Measurements from ENCODE around the gene ATP6V0B. TPM values are rescaled to one million over a fixed set of nuclear protein-coding genes. Genes with fewer than 3 reads are reported as not detected.

ATP6V0B gene
- total RNA-seq, 2 donors from 2014 or later = 183 to 270 TPM

- peak overlapping the region; percentile 34 for H3K4me3 ChIP-seq
- H3K36me3 ChIP-seq = no peaks in the 10 kb centered on the region
- no peak for TF ChIP-seq CTCF (IDR thresholded peaks at IDR 0.05)
- peaks cover 18% of the 10 kb centered on the region for H3K4me1 ChIP-seq
- H3K9ac ChIP-seq (ENCODE audit: low read depth in 2 of 2, low read length in 2 of 2) = peak overlapping the region; percentile 28 to 64
- H3K27ac ChIP-seq = no peak overlapping the region
- no peaks in the 10 kb centered on the region for H3K9me3 ChIP-seq
- intact Hi-C loops (cut with DNase I) = loop anchor here (10.0 kb wide), 2 partner anchors 112 to 398 kb away; partner anchors contain the start of gene PTPRF
- DNase-seq = no peak
- H3K27me3 ChIP-seq = peaks cover 5% of the 10 kb centered on the region
Observed at GRCh38 chr1:43932786-43933385, 41.9 kb upstream of the ATP6V0B start.

GRCh38 chr1:43933386-43934100, 41.2 kb upstream of the ATP6V0B start, which contains the start of gene ARTN:
Gene ARTN, plus strand, starts transcription at chr1:43933801. Its CDS starts 1,856 bp downstream, at chr1:43935657.
- no peaks in the 10 kb centered on the region for H3K9me3 ChIP-seq
- no peak within 1 kb of the TSS for H3K27ac ChIP-seq
- peak; percentile 65 for DNase-seq
- H3K4me1 ChIP-seq = peaks cover 18% of the 10 kb centered on the region
- H3K9ac ChIP-seq (ENCODE audit: low read depth in 2 of 2, low read length in 2 of 2) = peak within 1 kb of the TSS; percentile 28 to 64
- no peak for TF ChIP-seq CTCF (IDR thresholded peaks at IDR 0.05)
- H3K36me3 ChIP-seq = no peaks in the 10 kb centered on the region
- peaks cover 5% of the 10 kb centered on the region for H3K27me3 ChIP-seq
- H3K4me3 ChIP-seq = peak within 1 kb of the TSS; percentile 34
- intact Hi-C loops (cut with DNase I) = loop anchor here (10.0 kb wide), 2 partner anchors 111 to 399 kb away; partner anchors contain the start of gene PTPRF

GRCh38 chr1:43934101-43934985, 40.4 kb upstream of the ATP6V0B start:
- DNase-seq = peak; percentile 85
- H3K4me3 ChIP-seq = peak overlapping the region; percentile 34
- peak; percentile 79 for TF ChIP-seq CTCF (IDR thresholded peaks at IDR 0.05)
- H3K36me3 ChIP-seq = no peaks in the 10 kb centered on the region
- H3K27me3 ChIP-seq = peaks cover 5% of the 10 kb centered on the region
- peak overlapping the region; percentile 60 for H3K27ac ChIP-seq
- intact Hi-C loops (cut with DNase I) = loop anchor here (10.0 kb wide), 2 partner anchors 110 to 400 kb away; partner anchors contain the start of gene PTPRF
- peaks cover 18% of the 10 kb centered on the region for H3K4me1 ChIP-seq
- H3K9ac ChIP-seq (ENCODE audit: low read depth in 2 of 2, low read length in 2 of 2) = peak overlapping the region; percentile 28 to 64
- H3K9me3 ChIP-seq = no peaks in the 10 kb centered on the region

GRCh38 chr1:43934986-43935324, 39.8 kb upstream of the ATP6V0B start:
- intact Hi-C loops (cut with DNase I) = loop anchor here (1.0 to 10.0 kb wide), 4 partner anchors 110 to 400 kb away; partner anchors contain the start of gene PTPRF
- Histone ChIP-seq H3K27me3 (peaks cover 5% of the 10 kb centered on the region), H3K4me1 (peaks cover 18% of the 10 kb centered on the region), H3K27ac (peak overlapping the region; percentile 60), H3K36me3 (no peaks in the 10 kb centered on the region), H3K9ac (ENCODE audit: low read depth in 2 of 2, low read length in 2 of 2) (peak overlapping the region in 1 of 2 donors; percentile 13), H3K4me3 (no peak overlapping the region), H3K9me3 (no peaks in the 10 kb centered on the region)
- TF ChIP-seq CTCF (IDR thresholded peaks at IDR 0.05) = no peak
- no peak for DNase-seq
